Measurements from ENCODE around the gene LLGL2. TPM values are rescaled to one million over a fixed set of nuclear protein-coding genes. Genes with fewer than 3 reads are reported as not detected.
A peak's percentile ranks its signal among the peaks of the same experiment; 100 is the strongest.

LLGL2 gene
- total RNA-seq, 1 donor from 2014 or later = 90.6 TPM

DNA sequence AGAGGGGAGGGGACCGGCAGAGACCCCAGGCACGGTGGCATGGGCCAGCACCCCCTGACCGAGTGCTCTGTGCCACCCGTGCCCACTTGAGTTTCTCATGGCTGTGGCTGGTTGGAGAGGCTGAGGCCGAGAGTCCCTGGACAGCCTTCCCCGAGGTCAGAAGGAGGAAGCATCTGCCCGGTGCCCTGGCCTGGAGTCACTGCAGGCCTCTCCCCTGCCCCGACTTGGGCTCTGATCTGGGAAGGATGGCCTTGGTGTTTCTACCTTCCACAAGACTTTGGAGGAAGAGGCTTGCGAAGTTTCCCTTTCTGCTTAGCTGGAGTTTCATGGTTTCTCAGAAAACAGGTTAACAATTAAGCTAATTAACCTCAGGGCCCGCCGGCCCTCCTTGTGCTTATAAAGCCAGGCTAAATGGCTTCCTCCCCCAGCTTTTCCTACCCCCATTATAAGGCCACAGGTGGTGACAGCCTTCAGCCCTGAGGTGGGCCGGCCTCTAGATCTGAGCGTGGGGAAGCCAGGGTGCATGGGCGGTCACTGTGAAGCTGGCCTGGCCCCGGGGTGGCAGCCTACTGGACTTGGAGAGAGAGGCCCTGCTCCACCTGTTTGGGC, 17.3 kb downstream of the LLGL2 start:
- Mint-ChIP-seq H3K27me3 (no peaks in the 10 kb centered on the region), H3K27ac (peak overlapping the region; percentile 76), H3K9me3 (no peaks in the 10 kb centered on the region), H3K4me3 (no peak overlapping the region), H3K36me3 (no peaks in the 10 kb centered on the region), H3K4me1 (ENCODE audit: unreplicated experiment) (peaks cover 12% of the 10 kb centered on the region)
- DNase-seq (ENCODE audit: extremely low spot score, unreplicated experiment) = no peak
- TF ChIP-seq, protein P1, sequence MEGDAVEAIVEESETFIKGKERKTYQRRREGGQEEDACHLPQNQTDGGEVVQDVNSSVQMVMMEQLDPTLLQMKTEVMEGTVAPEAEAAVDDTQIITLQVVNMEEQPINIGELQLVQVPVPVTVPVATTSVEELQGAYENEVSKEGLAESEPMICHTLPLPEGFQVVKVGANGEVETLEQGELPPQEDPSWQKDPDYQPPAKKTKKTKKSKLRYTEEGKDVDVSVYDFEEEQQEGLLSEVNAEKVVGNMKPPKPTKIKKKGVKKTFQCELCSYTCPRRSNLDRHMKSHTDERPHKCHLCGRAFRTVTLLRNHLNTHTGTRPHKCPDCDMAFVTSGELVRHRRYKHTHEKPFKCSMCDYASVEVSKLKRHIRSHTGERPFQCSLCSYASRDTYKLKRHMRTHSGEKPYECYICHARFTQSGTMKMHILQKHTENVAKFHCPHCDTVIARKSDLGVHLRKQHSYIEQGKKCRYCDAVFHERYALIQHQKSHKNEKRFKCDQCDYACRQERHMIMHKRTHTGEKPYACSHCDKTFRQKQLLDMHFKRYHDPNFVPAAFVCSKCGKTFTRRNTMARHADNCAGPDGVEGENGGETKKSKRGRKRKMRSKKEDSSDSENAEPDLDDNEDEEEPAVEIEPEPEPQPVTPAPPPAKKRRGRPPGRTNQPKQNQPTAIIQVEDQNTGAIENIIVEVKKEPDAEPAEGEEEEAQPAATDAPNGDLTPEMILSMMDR (conservative IDR thresholded peaks at IDR 0.05) = no peak

DNA sequence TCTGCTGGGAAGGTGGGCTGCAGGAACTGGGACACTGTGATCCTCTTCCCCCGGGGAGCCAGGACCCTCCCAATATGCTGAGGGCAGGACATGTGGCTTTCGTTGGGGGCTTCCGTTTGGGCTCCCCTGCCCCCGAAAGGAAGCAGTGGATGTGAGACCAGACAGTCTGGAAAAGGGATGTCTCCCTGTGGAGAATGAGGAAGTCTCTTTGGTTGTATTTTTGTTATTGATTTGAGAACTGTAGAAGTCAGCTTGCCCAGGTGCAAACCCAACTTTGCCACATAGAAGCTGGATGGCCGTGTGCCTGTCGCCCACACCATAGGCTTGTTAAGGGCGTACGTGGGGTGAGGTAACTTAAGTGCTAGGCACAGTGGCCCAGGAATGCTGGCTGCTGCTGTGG, 18.8 kb downstream of the LLGL2 start:
- Mint-ChIP-seq H3K9me3 (no peaks in the 10 kb centered on the region), H3K27me3 (no peaks in the 10 kb centered on the region), H3K36me3 (no peaks in the 10 kb centered on the region), H3K4me3 (no peak overlapping the region), H3K4me1 (ENCODE audit: unreplicated experiment) (peaks cover 11% of the 10 kb centered on the region), H3K27ac (no peak overlapping the region)
- TF ChIP-seq, protein P1 (conservative IDR thresholded peaks at IDR 0.05) = no peak
- DNase-seq (ENCODE audit: extremely low spot score, unreplicated experiment) = no peak

DNA sequence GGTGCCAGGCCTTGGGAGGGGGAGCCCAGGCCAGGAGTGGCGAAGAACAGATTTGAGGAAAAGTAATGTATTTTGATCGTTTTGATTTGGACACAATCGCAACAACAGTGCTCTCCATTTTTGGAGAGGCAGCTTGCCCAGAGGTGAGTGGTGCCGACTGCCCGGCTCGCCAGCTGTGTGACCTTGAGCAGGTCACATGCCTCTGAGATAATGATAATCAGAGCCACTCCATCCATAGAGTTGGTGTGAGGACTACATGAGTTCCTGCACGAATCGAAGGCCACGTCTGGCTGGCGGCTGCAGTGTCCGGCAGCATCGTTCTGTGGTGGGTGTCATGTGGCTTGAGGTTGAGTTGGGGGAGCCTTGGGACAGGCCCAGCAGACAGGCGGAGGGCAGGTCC, 20.7 kb downstream of the LLGL2 start:
- H3K9me3 Mint-ChIP-seq = no peaks in the 10 kb centered on the region
- no peak for DNase-seq (ENCODE audit: extremely low spot score, unreplicated experiment)
- peaks cover 5% of the 10 kb centered on the region for H3K4me1 Mint-ChIP-seq (ENCODE audit: unreplicated experiment)
- H3K27me3 Mint-ChIP-seq = no peaks in the 10 kb centered on the region
- no peaks in the 10 kb centered on the region for H3K36me3 Mint-ChIP-seq
- no peak overlapping the region for H3K4me3 Mint-ChIP-seq
- peak overlapping the region; percentile 79 for H3K27ac Mint-ChIP-seq
- TF ChIP-seq, protein P1 (conservative IDR thresholded peaks at IDR 0.05) = no peak

DNA sequence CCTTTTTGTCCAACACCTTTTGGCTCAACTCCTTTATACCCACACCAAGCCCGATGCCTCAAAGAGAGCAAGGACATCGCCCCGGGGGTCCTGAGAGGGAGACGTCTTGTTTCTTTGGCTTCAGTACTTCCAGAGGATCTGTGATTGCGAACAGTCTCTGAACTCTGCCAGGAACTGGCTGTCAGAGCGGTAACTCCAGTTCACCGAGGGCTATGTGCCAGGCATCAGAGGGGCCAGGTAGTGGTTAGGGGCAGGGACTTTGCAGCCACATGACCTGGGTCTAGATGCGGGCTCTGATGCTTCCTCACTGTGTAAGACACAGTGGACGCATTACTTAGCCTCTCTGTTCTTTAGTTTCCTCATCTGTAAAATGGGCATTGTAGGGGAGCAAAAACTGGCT, 21.6 kb downstream of the LLGL2 start:
- Mint-ChIP-seq H3K27me3 (no peaks in the 10 kb centered on the region), H3K4me1 (ENCODE audit: unreplicated experiment) (peaks cover 5% of the 10 kb centered on the region), H3K27ac (peak overlapping the region; percentile 13), H3K36me3 (no peaks in the 10 kb centered on the region), H3K9me3 (no peaks in the 10 kb centered on the region), H3K4me3 (no peak overlapping the region)
- TF ChIP-seq, protein P1 (conservative IDR thresholded peaks at IDR 0.05) = no peak
- DNase-seq (ENCODE audit: extremely low spot score, unreplicated experiment) = no peak

DNA sequence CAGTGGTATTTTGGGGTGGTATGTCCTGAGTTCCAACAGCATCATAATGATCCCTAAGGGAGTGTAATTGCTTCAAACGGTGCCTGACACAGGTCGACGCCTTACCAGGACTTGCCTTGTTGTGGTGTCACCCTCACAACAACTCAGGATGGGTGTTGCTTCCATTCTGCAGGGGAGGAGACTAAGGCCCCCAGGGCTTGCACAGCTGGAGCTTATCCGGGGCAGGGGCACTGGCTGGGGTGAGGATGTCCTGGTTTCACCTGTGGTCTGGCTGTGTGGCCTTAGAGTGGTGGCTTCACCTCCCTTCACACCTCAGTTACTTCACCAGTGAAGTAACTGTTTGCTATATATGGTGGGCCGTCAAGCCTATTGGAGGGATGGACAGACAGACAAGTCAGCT, 23.3 kb downstream of the LLGL2 start:
- Mint-ChIP-seq H3K36me3 (no peaks in the 10 kb centered on the region), H3K4me1 (ENCODE audit: unreplicated experiment) (peaks cover 17% of the 10 kb centered on the region), H3K27ac (peak overlapping the region; percentile 94), H3K9me3 (no peaks in the 10 kb centered on the region), H3K4me3 (peak overlapping the region; percentile 45), H3K27me3 (no peaks in the 10 kb centered on the region)
- TF ChIP-seq, protein P1 (conservative IDR thresholded peaks at IDR 0.05) = no peak
- DNase-seq (ENCODE audit: extremely low spot score, unreplicated experiment) = no peak

Data from type B pancreatic cell (in vitro differentiated cells).